GM12875 (cell line): ENCODE results near the gene TBC1D16.

Experiments
- H3K4me3 ChIP-seq: one replicate; pipeline ENCODE4 v1.5.1; 2011; ENCODE audit warnings: low read depth, low read length, control low read depth
- TF ChIP-seq, protein P1 (sequence below): IDR thresholded peaks from 2 replicates; pipeline ENCODE4 v1.5.1; 2011; ENCODE audit warnings: low read depth, mild to moderate bottlenecking, control low read depth, inconsistent platforms, low read length, moderate library complexity, borderline replicate concordance; ENCODE audit not compliant: insufficient read depth

The TBC1D16 gene

DNA sequence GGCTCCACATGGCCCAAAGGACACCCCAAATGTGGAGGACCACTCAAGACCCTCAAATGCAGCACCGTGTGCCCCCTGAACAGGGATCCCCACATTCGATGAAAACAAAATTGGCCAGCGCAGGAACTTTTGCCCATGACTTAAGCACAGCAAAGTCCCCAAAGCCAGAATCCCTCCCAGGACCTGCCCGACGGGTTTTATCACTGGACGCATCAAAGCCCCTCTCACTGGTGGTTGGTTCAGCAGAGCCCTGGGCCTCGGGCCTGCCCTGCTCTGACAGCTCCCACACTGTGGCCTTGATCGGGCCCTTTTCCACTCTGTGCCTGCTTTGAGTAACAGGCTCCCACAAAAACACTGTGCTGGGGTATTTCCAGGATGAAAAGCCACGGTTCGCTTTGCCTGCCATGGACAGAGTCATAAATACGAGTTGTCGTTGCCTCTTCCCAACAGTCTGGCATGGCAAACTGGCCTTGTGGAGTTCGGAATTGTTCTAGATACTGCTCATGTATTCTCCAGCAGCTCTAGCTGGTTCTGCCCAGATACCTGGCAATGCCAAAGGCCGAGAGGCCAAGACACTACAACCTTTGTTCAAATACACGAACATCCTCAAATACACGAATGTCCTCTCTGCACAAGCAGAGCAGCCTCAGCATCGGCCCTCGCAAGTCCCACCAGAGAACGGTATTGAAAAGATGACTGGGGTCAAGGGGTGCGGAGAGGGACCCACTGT, 46.4 kb downstream of the TBC1D16 start:
- no peak overlapping the region for H3K4me3 ChIP-seq
- TF ChIP-seq, protein P1, sequence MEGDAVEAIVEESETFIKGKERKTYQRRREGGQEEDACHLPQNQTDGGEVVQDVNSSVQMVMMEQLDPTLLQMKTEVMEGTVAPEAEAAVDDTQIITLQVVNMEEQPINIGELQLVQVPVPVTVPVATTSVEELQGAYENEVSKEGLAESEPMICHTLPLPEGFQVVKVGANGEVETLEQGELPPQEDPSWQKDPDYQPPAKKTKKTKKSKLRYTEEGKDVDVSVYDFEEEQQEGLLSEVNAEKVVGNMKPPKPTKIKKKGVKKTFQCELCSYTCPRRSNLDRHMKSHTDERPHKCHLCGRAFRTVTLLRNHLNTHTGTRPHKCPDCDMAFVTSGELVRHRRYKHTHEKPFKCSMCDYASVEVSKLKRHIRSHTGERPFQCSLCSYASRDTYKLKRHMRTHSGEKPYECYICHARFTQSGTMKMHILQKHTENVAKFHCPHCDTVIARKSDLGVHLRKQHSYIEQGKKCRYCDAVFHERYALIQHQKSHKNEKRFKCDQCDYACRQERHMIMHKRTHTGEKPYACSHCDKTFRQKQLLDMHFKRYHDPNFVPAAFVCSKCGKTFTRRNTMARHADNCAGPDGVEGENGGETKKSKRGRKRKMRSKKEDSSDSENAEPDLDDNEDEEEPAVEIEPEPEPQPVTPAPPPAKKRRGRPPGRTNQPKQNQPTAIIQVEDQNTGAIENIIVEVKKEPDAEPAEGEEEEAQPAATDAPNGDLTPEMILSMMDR = no peak

DNA sequence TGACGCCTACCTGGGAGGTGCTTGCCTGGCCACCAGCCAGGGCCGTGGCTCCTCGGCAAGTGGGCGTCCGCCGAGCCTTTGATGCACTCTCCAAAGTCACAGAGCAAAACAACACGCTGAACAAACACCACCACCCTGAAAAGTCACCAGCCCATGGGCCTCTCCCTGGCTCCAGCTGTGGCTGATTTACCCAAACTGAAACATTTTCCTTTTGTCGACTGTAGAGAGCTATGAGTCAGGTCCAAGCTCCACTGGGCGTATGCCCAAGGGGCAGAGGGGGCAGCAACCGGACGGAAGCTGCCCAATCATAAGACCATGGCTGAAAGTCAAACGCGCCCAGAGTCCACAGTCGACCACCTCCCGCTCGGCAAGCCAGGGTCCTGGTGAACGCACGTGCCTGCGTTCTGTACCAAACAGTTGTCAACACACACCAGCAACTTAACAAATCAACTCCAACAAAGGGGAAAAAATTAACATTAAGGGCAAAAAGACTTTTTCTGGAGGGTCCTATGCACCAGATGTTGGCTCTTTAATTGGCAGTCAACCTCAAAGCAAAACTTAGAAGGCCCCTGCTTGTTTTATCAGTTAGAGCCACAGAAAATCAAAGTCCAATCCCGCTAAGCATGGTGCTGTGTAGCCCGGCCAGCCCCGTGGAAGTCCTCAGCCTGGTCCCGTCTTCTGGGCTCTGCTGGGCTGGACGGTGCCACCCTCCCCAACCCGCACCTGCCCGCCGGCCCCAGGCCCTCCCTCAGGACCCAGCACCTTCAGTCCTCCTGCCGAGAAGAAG, 47.3 kb downstream of the TBC1D16 start:
- TF ChIP-seq, protein P1 = no peak
- no peak overlapping the region for H3K4me3 ChIP-seq

DNA sequence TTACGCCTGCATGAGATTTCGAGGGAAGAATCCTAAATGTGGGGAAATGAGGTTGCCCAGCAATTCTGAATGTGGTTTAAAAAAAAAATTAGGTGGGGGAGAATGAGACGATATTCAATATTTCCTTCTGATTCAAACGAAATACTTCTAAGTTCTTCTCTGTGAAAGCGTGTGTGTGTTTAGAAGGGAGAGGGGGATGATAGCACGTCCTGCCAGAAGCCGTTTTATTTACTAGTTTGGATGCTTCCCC, 47.8 kb downstream of the TBC1D16 start:
- TF ChIP-seq, protein P1 = no peak
- H3K4me3 ChIP-seq = no peak overlapping the region

DNA sequence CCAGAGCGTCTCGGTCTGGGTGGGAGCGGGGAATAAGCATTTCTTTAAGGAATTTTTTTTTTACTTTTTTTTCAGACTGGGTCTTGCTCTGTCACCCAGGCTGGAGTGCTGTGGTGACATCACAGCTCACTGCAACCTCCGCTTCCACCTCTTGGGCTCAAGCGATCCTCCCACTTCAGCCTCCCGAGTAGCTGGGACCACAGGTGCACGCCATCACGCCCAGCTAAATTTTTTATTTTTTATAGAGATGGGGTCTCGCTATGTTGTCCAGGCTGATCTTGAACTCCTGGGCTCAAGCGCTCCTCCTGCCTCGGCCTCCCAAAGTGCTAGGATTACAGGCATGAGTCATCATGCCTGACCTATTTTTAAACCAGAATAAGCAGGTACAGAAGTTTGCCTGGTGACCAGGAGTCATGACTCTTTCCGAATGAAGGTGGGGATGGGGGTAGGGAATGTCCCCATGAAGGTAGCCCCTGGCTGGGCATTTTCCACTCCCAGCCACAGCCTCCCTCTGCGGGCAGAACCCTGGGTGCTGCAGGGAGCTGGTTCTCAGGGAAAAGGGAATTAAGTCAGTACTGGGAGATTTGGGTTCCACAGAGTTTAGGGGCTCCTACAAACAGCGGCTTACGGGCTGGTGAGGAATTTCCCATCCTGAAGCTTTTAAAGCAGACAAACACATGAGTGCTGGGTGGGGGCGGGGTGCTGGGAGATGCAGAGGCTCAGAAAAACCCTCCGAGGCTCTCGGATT, 48.3 kb downstream of the TBC1D16 start:
- H3K4me3 ChIP-seq = no peak overlapping the region

DNA sequence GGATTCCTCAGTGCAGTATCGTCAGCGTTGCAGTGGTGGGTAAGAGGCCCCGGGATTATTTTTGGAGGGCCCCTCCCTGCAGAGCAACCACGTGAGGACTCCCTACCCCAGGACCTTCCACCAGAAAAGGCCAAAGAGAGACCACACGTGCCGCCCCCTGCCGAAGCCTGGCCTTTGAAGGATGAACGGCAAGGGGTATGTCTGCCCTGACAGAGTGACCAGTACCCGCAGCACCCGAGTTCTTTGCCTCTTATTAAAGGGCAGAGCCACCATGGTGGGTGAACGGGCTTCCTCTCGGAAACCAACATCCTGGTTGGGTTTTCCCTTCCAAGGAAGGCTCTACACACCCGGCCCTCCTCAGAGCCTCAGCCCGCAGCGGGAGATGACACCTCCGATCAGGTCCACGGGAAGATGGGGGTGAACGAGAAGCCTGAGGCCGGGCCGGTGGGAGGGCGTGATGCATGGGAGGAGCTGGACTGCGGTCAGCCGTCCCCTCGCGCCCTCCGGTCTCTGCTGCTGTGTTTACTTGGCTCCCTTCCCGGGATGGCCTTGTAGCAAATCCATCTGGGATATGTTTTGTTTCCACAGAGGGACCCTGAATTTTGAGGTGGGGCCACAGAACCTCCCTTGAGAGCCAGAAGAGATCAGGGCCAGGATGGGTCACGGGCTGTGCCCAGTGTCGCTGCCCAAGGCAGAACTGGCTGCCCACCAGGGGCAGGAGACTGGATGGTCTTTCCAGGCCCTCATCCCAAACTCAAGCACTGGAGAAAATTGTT, 49.1 kb downstream of the TBC1D16 start:
- H3K4me3 ChIP-seq = no peak overlapping the region

More for the DNA sequence above, 48.3 kb downstream of the TBC1D16 start:
- TF ChIP-seq, protein P1 = no peak

DNA sequence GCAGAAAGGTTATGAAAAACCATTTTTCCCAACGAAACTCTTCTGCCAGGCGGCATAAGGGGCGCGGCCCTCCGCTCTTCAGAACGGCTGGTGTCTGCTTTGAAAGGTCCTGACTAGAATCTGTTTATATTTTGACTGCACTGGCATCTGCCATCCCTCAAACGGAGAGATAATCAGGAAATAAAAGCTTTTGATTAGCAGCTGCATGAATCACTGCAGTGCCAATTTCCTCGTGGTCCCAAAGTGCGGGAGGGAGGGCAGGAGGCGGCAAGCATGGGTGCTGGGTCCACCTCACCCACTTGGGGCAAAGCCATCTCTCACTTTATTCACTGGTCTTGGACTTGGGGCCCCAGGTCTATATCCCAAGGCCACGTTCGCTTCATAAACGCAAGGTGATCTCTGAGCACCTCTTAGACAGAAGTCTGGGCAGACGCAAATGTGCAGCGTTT, 49.7 kb downstream of the TBC1D16 start:
- TF ChIP-seq, protein P1 = no peak
- H3K4me3 ChIP-seq = no peak overlapping the region

More for the DNA sequence above, 49.1 kb downstream of the TBC1D16 start:
- TF ChIP-seq, protein P1 = no peak
